Dermis microvascular lymphatic vessel endothelial cell (primary cell): ENCODE data around the gene OXCT2. TPM values are rescaled to one million over a fixed set of nuclear protein-coding genes. Genes with fewer than 3 reads are reported as not detected.

Source experiments
- DNase-seq, 2 donors: peaks; one replicate each; pipeline versions ENCODE4 v3.0.0 to v3.0.0-alpha.2; 2010; ENCODE audit warnings: low read depth in 2 of 2
- total RNA-seq: library from RNA; depleted of rRNA; stranded (reverse); fragments of >200 nt; gene quantifications from 2 replicates; pipeline ENCODE4 v1.2.1, GENCODE V29; 2014

The OXCT2 gene
- total RNA-seq, 1 donor from 2014 or later = 3.6 TPM

- no peak for DNase-seq
Observed at GRCh38 chr1:39735731-39736130, 35.4 kb downstream of the OXCT2 start.

GRCh38 chr1:39733161-39733560 lies 38.0 kb downstream of the OXCT2 start:
- DNase-seq = no peak

GRCh38 chr1:39732730-39733129 lies 38.4 kb downstream of the OXCT2 start:
- no peak for DNase-seq

GRCh38 chr1:39729842-39730241 lies 41.3 kb downstream of the OXCT2 start:
- DNase-seq = no peak

GRCh38 chr1:39729030-39729429 lies 42.1 kb downstream of the OXCT2 start:
- DNase-seq = no peak

GRCh38 chr1:39727932-39728317 lies 43.2 kb downstream of the OXCT2 start:
- DNase-seq = no peak

GRCh38 chr1:39727221-39727931 lies 43.8 kb downstream of the OXCT2 start:
- DNase-seq = peak in 1 of 2 donors; percentile 41

GRCh38 chr1:39726600-39726999 lies 44.5 kb downstream of the OXCT2 start:
- no peak for DNase-seq

GRCh38 chr1:39722495-39722894 lies 48.7 kb downstream of the OXCT2 start:
- DNase-seq = no peak

GRCh38 chr1:39721664-39722063 lies 49.5 kb downstream of the OXCT2 start:
- no peak for DNase-seq

GRCh38 chr1:39720094-39720999 lies 50.8 kb downstream of the OXCT2 start:
- peak; percentile 65 to 86 for DNase-seq

Other genes starting within 250 kb of the OXCT2 start
- gene PABPC4, start 194.6 kb downstream of the OXCT2 start, total RNA-seq = 138 and 172 TPM in 2 replicates
- 0.13 TPM in 1 of 2 replicates, not detected in the other for gene HEYL, start 131.7 kb downstream of the OXCT2 start, total RNA-seq
- gene NT5C1A, start 99.2 kb downstream of the OXCT2 start, total RNA-seq = not detected in 2 replicates
- not detected in 2 replicates for gene HPCAL4, start 79.9 kb downstream of the OXCT2 start, total RNA-seq
- gene PPIE, start 32.5 kb downstream of the OXCT2 start, total RNA-seq = 37.7 and 44.0 TPM in 2 replicates
- 0.13 and 0.39 TPM in 2 replicates for gene BMP8B, start 17.5 kb upstream of the OXCT2 start, total RNA-seq
- gene TRIT1, start 112.2 kb upstream of the OXCT2 start, total RNA-seq = 11.5 and 15.7 TPM in 2 replicates
- 0.38 and 0.39 TPM in 2 replicates for gene MYCL, start 130.6 kb upstream of the OXCT2 start, total RNA-seq
- 0.13 and 0.51 TPM in 2 replicates for gene MFSD2A, start 183.8 kb upstream of the OXCT2 start, total RNA-seq